NCI-H2107 (cell line): ENCODE data around the gene MSI2.

ENCODE experiments used
- DNase-seq: peaks from one replicate; lab custom pipeline; 2025; lab: John Stamatoyannopoulos, UW

Gene MSI2

DNA sequence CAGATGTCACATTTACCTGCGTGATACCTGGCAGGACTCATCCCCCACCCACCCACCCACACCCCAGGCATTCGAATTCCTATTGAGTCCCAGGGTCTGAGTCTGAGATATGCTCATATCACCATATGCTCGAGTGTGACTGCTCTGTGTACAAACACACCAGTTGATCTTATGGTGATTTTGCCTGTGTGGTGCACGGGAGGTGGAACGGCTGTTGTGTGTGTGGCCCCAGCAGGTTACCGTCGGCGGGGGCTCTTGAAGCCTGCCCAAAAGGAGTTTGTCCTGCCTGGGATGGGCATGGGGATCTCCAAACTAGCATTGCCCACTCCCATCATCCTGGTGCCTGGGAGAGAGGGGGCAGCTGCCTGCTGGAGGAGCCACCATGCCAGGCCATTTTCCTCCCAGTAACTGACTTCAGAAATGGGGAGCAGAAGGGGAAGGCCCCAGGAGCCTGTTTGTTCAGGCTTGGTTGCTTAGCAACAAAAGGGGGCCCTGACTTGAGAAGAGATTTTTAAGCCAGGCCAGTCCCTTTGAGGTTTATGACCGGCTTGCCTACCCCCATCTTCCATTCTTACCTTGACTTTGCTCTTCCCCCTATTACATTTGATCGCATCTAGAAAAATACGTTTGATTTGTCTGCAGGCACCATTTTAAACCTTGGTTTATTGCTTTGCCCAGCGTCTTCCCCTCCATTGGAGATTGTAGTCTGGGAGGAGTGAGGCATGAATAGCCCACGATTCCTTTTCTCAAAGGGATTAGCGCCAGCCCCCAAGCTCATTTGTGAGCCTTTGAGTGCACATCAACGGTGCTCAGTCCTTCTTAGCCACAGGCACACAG, 271.1 kb downstream of the MSI2 start:
- DNase-seq, result no peak

DNA sequence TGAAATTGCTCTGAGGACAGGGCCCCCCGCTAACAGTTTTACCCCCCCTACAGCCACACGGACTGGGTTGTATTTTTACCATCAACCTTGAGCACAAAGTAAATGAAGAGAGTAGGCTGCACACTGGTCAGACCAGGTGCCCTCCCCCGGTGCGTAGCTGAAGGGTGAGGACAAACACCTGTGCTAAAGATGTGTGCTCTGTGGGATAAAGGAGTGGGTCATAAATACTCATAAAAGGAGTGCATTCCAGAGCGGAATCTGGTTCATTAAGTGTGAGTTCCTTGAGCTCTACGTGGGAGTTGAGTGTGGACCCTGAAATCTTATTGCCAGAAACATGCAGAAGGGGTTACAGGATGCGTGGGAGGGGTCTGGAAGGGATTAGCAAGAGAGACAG, 271.7 kb downstream of the MSI2 start:
- DNase-seq, result no peak

DNA sequence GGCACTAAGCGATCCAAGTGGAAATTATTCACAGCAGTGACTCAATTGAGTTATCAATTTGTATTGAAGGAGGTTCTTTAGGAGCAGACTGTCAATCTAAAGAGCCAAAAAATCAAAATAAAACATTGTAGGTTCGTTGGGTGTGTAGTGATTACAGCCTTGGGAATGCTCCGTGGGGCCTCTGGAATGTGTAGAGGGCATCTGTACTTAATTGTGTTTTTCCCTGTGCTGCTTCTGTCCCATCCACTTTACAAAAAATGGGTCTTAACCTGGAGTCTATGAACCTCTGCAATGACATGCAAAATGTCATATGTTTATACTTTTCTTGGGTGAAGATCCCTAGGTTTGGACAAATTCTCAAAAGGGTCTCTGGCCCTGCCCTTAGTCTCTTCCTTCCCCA, 273.7 kb downstream of the MSI2 start:
- no peak for DNase-seq

DNA sequence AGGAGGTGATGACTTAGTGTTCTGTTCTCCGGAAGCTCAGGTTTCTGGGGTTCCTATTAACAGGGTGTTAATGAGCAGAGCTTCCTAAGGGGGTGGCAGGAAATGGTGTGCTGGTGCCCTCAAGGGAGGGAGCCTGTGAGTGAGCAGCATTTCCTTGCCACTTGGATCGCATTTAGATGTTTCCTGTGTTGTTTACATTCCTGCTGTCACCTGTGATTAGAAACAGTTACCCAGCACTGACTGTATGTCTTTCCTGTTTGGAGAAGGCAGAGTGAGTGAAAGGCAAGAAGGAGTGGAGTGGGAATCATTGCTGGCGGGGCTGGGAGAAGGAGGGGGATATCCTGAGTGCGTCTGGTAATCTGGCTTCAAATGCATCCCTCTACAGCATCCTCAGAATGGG, 274.2 kb downstream of the MSI2 start:
- no peak for DNase-seq

DNA sequence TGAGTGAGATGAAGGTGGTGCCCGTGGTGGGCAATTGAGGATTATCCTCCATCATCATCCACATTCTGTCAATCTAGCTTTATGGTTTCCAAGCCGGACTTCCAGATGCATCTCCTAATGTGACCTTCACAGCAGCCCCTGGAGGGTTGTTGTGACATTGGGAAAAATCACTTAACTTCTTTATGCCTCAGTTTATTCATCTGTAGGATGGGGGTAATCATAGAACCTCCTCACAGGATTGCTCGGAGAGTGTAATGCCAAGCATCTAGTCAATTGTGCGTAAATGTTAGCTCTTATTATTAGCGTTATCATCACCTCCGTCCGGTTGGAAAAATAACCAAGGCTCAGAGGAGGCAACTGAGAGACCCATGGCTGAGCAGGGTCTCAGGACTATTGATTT, 274.8 kb downstream of the MSI2 start:
- DNase-seq, result no peak

DNA sequence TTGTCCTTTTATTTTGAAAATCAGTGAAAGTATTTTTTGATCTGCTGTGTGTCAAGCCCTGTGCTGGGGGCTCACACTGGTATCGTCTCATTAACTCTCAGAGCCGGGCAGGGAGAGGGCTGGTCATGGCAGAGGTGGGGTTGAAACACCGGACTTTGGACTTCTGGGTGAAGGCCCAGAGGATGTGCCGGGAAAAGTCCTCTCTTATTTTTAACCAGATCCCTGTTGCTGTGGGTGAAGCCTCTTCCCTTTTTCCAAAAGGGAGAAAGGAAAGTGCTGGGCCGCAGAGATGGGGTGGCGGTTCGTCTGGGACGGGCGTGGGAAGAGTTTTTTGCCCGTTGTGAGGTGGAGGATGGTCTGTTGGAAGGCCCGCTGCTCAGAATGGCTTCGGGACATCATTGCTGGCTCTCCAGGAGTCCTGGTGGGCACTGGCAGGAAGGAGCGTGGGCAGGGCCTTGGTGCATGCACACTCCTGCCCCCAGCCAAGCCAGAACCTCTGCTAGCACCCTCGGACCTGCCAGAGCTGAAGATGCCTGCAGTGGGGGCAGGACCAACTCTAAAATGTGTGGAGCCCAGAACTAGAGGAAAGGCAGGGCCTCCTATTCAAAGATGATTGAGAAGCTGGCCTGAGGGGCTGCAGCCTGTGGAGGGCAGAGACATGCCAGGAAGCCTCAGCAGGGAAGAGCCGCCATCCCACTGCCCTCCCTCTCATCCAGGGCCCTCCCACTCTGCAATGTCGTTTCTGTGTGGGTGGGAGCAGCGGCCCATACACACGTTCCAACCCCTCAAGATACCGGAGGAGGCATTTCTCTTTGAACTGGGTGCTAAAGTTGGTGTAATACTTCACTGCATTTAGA, 275.6 kb downstream of the MSI2 start:
- no peak for DNase-seq

DNA sequence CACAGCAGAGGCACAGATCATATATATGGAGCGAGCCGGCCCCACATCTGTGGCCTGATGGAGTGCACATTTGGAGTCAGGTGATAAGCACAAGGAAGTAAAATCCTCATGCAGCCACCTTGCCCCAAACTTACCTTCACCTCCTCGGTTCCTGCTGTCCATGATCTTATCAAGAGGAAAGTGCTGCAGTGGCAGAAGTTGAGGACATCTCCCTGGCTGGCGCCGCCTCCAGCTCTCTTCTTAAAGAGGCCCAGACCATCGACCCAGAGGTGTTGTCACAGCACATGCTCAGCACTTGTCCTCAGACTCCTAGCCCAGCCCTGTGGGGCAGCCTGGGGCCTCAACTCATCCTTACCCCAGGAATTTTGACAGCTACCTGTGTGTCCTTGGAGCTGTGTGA, 276.2 kb downstream of the MSI2 start:
- DNase-seq, result no peak

DNA sequence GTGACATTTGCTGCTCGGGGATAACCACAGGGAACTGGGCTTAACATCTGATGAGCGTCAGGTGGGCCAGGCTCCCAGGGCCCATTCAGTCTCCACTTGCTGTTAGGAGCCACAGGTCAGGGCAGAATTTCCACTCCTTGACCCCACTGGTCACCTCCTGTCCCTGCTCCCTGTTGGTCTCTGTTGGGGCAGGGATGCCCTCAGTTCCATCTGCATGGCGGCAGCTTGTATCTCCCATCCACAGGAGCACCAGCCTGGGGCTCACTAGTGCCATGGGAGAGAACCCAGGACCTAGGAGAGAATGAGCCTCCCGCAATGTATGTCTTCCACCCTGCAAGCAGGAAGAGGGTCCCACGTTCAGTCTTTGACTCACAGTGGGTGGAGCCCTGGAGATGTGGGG, 276.6 kb downstream of the MSI2 start:
- DNase-seq, result no peak

DNA sequence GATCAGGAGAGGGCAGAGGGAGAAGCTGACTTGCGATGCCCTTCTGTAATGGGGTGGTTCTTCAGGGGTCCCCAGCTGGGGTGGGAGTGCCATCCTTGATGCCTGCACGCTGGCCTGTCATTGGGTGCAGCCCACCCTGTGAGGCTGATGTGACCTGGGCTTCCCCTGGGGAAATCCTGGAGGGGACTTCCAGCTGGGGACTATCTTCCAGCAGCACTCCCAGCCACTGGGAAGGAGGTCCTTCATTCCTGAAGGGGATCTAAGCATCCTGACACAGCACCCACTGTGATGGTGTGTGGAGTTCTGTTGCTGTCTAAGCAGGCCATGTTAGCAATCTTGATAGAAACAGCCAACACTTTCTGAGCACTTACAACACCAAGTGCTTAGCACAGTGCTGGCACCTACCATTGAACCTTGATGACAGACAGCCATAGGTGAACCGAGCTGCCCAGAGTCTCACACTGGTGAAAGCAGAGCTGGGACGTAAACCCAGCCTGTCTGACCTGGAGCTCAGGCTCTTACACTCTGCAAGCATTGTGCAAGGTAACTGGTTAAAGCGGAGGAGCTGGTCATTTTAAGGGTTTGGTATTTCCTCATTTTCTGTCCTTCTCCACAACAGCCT, 277.5 kb downstream of the MSI2 start:
- no peak for DNase-seq

DNA sequence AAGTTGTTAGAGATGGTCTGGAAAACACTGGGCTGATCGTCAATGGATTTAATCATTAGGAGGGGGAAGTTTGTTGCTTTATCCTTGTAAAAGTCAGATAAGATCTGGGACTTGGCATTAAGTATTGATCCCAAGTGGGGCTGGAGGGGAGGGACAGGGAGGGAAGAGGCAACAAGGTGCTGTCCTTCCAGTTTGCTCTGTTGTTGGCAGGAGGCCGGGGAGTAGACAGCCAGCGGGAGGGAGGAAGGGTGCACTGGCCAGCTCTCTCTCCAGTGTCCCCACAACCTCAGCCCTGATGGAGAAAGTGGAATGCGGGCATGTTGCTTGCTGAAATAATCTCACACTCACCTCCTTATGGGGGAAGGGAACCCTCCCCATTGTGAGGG, 278.5 kb downstream of the MSI2 start:
- DNase-seq, result no peak

DNA sequence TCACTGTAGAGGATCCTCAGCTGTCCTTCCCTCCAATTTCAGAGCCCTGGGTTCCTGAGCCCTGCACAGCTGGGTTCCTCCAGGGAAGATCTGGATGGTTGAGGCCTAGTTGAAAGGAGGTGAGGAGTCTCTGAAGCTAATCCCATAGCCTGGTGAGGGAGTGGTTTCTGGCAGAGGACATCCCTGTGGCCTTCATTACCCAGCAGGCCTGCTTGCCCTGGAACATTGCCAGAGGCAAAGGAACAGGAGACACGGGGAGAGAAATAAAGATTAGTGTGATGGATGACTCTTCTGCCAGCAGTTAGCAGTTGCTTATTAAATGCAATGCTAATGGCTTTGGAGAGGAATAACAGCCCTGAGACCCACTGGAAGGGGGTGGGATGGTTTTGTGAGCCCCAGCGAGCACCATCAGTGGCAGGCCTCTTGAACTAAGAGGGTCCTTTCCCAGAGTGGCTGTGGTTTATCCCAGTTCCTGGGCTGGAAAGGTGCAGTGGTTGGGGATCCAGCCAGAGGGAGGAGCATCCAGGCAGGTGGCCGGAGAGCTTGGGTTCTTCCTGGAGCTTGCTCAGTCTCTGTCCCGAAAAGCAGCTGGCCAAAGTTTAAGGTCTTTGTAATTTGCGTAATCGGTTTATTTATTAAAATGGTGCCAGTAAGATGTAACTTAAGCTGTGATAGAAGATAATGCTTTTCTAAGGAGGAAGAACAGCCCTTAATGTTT, 279.1 kb downstream of the MSI2 start:
- peak; percentile 58 for DNase-seq

DNA sequence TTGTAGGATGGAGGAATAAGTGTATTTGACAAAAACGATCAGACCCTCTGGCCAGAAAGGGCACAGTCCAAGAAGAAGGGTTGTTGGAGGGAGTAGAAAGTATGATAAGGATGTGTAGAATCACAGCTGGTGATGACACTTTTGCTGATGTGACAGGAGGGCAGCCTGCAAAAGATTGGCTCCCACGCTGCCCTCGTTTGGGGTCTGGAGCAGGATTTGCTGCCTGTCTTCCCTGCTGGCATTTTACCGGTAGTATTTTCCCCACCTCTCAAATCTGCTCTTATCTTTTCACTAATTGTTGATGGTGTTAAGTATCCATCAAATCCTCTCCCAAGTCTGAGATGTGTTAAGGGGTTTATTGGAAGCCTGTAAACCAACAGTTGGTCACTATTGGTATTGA, 280.0 kb downstream of the MSI2 start:
- DNase-seq, result no peak

DNA sequence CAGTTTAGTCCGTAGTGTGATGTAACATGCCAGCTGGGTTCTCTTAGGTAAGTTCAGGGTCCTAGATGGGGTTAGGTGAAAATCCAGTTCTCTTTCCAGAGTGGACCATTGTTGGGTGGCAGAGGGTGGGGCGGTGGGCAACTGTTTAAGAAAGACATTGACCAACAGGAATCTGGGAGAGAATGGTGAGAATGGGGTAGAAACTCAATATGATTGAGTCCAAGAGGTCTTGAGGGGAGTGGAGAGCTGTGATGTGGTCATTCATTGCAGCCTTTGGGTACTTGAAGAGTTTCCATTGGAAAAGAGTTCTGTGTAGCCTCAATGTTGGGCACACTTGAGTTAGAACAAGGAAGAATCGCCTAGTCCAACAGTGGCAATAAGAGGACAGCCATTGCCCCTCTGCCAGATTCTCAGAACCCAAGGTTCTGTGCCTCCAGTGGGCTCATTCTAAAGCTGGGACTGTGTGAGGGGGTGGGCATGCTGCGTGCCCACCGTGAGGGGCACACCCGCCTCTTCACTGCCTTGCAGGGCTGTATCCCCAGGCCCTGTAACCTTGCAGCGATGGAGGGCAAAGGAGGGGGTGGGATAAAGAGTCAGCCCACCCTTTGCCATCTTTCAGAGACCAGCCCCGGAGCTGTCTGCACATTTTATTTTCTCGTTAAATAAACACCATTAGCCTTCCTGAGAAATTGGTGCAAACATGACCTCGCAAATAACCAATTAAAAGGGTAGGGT, 280.6 kb downstream of the MSI2 start:
- no peak for DNase-seq

DNA sequence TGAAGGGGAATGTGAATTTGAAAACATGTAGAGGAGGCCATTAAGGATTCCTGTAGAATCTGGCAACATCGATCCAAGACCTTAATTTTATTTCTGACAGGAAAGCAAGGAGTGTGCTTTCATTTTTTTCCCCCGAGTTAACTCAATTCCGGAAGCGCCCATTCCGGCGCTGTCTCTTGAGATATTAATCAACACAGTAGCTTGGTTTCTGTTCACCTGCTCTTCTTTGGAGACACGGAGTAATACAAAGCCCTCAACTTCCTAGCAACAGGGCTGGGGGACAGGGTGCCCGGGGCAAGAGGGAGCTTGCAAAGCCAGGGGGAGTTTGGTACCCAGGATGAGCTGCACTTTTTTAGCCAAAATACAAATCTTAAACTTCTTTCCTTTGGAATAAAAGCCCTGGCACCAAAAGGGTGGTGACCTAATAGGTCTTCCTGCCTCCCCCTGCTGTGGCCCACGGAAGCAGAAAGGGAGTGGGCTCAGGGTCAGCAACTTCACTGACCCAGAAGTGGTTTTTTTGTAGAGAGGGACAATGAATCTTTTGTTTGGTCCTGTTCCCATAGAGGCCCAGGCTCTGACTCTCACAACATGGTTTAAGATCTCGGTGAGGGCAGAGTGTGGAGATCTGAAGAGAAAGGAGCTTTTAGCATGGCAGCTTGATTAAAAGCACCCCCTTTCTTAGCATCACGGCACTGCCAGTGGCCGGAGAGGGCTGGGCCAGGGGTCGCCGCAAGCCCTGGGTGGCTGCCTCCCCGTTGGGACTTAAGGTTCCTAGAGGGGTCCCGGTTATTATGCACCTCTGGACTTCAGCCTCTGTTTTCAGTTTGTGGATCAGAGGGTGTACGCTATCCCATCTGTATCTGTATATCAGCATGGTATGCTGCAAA, 281.4 kb downstream of the MSI2 start:
- no peak for DNase-seq

DNA sequence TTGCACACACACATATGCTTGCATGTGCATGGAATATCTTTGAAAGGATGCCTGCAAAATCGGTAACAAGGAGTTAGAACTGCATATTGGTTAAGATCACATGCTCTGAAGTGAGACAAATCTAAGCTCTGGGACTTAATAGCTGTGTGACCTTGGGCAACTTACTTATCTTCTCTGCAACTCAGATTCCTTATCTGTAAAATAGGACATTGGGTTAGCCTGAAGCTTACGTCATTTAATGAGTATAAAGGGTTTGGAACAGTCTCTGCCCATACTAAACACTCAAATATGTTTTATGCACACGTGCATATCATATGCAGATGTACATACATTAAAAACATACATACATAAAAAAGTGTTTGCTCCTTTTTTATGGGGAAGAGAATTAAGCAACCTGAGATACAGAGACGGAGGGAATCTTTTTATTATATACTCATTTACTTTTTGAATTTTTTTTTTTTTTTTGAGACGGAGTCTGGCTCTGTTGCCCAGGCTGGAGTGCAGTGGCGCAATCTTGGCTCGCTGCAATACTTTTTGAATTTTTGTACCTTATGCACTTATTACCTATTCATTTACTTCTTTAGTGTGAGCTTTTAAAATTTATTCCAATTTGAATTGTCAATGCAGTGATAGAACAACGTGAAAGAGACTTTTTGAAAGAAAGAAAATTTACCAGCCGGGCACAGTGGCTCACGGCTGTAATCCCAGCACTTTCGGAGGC, 282.6 kb downstream of the MSI2 start:
- DNase-seq, result no peak

DNA sequence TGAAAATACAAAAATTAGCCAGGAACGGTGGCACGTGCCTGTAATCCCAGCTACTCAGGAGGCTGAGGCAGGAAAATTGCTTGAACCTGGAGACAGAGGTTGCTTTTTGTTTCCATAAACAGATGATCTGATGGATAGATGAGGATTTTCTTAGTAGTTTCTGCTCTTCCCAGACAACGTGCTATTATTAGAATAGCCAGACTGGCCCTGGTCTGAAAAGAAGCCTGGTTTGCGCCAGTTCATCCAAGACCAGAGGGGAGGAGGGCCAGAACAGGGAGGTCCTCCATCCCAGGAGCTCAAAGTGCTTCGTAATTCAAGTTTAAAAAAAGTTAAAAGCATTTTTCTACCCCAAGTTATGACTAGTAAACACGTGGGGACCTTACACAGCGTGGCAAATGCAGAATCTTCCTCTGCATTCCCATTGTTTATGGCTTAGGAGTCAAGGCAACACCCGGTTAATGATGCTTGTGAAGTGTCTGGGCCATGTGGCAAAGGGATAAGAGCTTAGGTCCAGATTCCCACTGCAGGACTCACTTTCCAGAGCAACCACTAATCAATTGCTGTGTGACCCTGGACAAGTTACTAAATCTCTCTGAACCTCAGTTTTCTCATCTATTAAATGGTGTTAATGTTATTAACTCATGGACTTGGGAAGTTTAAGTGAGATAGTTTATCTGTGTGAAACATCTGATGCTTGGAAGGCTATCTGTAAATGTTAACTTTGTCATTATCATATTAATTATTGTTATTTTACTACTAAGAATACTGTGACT, 283.4 kb downstream of the MSI2 start:
- DNase-seq, result no peak

DNA sequence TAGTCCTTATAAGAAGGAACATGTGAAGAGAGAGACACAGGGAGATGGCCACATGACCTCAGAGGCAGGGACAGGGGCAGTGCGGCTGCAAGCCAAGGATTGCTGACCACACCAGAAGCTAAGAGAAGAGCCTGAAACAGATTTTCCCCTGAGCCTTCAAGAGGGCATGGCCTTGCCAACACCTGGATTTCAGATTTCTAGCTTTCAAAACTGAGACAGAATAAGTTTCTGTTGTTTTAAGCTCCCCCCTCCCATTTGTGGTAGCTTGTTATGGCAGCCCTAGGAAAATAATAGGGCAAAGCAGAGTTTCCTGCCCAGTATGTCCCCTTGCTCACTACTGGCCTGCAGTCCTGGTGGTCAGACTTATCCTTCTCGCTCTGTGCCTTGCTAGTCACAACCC, 284.3 kb downstream of the MSI2 start:
- no peak for DNase-seq

DNA sequence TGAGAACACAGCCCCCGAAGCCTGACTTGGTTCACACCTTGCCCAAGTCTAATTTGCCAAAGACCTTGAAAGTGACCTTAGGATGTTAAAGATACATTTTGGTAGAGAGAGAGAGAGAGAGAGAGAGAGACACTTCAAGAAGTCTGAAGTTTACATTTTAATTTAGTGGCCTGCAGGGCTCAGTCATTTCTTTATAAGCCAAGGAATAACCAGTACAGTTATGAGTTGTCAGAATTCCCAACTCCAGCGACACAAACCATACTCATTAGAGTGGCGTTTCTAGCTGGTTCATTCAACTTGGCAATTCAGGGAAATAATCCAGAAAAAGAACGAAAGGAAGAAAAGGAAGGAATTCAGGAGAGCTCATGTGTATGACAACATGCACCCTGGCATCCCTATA, 284.7 kb downstream of the MSI2 start:
- no peak for DNase-seq
